ENCODE data around the gene NRG3. TPM values are rescaled to one million over a fixed set of nuclear protein-coding genes. Genes with fewer than 3 reads are reported as not detected.

The NRG3 gene
- total and polyA plus RNA-seq, 2 of the 4 experiments (the other 2 are of a cell fraction), result not detected

DNA sequence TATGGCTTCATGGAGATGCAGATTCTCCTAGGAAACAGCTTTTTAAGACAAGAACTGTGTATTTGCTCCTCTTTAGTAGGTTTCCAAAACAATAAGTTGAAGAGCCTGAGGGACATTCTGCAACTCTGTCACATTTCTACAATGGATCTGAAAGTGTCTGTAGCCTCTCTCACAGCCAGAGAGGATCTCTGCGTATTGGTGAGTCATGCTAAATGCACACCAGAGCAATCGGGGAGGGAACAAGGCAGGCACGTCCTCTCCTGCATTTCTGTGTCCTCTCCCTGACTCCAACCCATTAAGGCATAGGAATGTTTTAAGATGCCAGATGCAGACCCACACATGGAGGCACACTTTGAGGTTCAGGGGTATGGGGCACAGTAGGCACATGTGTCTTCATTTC is 1137.9 kb downstream of the NRG3 start:
- H3K14ac ChIP-seq (replicated peaks; ENCODE audit: low read depth, low read length), result no peak overlapping the region
- ATAC-seq (ENCODE audit: low read depth) (no peak), DNase-seq (no peak)
- H3K4me3 ChIP-seq (ENCODE audit: insufficient read depth, low read depth, low read length), result no peak overlapping the region
- no peak overlapping the region for H3K9ac ChIP-seq (ENCODE audit: low read depth, low read length)
- no peak overlapping the region for H3K4ac ChIP-seq (ENCODE audit: low read depth, low read length)
- H3K36me3 ChIP-seq (ENCODE audit: control insufficient read depth, insufficient read depth, low read length), result no peaks in the 10 kb centered on the region
- intact Hi-C loops (cut with micrococcal nuclease), result no loop called here
- H3K27me3 ChIP-seq (ENCODE audit: control insufficient read depth, insufficient read depth, low read length), result no peaks in the 10 kb centered on the region
- H2BK20ac ChIP-seq (ENCODE audit: low read depth, low read length), result no peak overlapping the region
- no peak overlapping the region for H2AFZ ChIP-seq (replicated peaks; ENCODE audit: low read length, poor library complexity)
- no peak overlapping the region for H2BK120ac ChIP-seq (ENCODE audit: low read depth, low read length)
- no peak overlapping the region for H3K27ac ChIP-seq (ENCODE audit: insufficient read depth, low read length)
- no peak overlapping the region for H3K56ac ChIP-seq (ENCODE audit: extremely low read depth, insufficient read depth, low read length)
- H3K79me1 ChIP-seq (ENCODE audit: low read depth in 1 of 2, low read length in 2 of 2), result no peaks in the 10 kb centered on the region
- no peak overlapping the region for H4K5ac ChIP-seq (ENCODE audit: low read depth, low read length)
- BruUV-seq (replicated peaks), result no TSS peak
- dilution Hi-C loops (cut with HindIII; ENCODE audit: low sequenced_read_pairs, unreplicated experiment), result no loop called here
- POLR2A ChIA-PET (ENCODE audit: unreplicated experiment), result no interaction called here
- no peaks in the 10 kb centered on the region for H3K9me1 ChIP-seq (ENCODE audit: insufficient read depth, low read length)
- TF ChIP-seq, protein P1, sequence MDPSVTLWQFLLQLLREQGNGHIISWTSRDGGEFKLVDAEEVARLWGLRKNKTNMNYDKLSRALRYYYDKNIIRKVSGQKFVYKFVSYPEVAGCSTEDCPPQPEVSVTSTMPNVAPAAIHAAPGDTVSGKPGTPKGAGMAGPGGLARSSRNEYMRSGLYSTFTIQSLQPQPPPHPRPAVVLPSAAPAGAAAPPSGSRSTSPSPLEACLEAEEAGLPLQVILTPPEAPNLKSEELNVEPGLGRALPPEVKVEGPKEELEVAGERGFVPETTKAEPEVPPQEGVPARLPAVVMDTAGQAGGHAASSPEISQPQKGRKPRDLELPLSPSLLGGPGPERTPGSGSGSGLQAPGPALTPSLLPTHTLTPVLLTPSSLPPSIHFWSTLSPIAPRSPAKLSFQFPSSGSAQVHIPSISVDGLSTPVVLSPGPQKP (IDR thresholded peaks at IDR 0.05; ENCODE audit: borderline replicate concordance, low read depth, low read length), result no peak
- no peak for TF ChIP-seq MXI1 (IDR thresholded peaks at IDR 0.05; ENCODE audit: borderline replicate concordance, low read depth, low read length)
- TF ChIP-seq FOS (IDR thresholded peaks at IDR 0.05; ENCODE audit: low read depth, low read length), result no peak
- no peak for TF ChIP-seq MAFK (IDR thresholded peaks at IDR 0.05; ENCODE audit: low read depth, low read length)
- no peak for TF ChIP-seq CHD1 (IDR thresholded peaks at IDR 0.05; ENCODE audit: low read depth, low read length)
- TF ChIP-seq MAZ (IDR thresholded peaks at IDR 0.05; ENCODE audit: borderline replicate concordance, low read depth, low read length), result no peak
- TF ChIP-seq, protein P2, sequence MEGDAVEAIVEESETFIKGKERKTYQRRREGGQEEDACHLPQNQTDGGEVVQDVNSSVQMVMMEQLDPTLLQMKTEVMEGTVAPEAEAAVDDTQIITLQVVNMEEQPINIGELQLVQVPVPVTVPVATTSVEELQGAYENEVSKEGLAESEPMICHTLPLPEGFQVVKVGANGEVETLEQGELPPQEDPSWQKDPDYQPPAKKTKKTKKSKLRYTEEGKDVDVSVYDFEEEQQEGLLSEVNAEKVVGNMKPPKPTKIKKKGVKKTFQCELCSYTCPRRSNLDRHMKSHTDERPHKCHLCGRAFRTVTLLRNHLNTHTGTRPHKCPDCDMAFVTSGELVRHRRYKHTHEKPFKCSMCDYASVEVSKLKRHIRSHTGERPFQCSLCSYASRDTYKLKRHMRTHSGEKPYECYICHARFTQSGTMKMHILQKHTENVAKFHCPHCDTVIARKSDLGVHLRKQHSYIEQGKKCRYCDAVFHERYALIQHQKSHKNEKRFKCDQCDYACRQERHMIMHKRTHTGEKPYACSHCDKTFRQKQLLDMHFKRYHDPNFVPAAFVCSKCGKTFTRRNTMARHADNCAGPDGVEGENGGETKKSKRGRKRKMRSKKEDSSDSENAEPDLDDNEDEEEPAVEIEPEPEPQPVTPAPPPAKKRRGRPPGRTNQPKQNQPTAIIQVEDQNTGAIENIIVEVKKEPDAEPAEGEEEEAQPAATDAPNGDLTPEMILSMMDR (conservative IDR thresholded peaks at IDR 0.05; ENCODE audit: low read depth, low read length), result no peak
- no peak for TF ChIP-seq CEBPB (IDR thresholded peaks at IDR 0.05; ENCODE audit: low read depth, low read length)
- TF ChIP-seq RCOR1 (IDR thresholded peaks at IDR 0.05; ENCODE audit: insufficient replicate concordance, low read length), result no peak
- TF ChIP-seq RAD21 (IDR thresholded peaks at IDR 0.05; ENCODE audit: low read length), result no peak
- TF ChIP-seq NFE2L2 (IDR thresholded peaks at IDR 0.05; ENCODE audit: low read depth, low read length), result no peak
- no peak for TF ChIP-seq BHLHE40 (IDR thresholded peaks at IDR 0.05; ENCODE audit: low read depth, low read length)
- TF ChIP-seq RFX5 (IDR thresholded peaks at IDR 0.05; ENCODE audit: low read depth, low read length), result no peak
- TF ChIP-seq SMC3 (IDR thresholded peaks at IDR 0.05; ENCODE audit: low read depth, low read length), result no peak
- TF ChIP-seq POLR2A (IDR thresholded peaks at IDR 0.05; ENCODE audit: low read depth, low read length), result no peak
- TF ChIP-seq, protein P3, sequence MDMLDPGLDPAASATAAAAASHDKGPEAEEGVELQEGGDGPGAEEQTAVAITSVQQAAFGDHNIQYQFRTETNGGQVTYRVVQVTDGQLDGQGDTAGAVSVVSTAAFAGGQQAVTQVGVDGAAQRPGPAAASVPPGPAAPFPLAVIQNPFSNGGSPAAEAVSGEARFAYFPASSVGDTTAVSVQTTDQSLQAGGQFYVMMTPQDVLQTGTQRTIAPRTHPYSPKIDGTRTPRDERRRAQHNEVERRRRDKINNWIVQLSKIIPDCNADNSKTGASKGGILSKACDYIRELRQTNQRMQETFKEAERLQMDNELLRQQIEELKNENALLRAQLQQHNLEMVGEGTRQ (IDR thresholded peaks at IDR 0.05; ENCODE audit: low read depth, low read length), result no peak
- no peaks in the 10 kb centered on the region for H3K4me1 ChIP-seq (ENCODE audit: control insufficient read depth, insufficient read depth, low read length)
- no peak overlapping the region for H4K8ac ChIP-seq (ENCODE audit: low read depth in 2 of 2, low read length in 2 of 2)
- in situ Hi-C loops (cut with MboI; ENCODE audit: low sequenced_read_pairs), result no loop called here
- no peak overlapping the region for H2BK5ac ChIP-seq (ENCODE audit: low read depth, low read length, poor library complexity, severe bottlenecking)
- H4K91ac ChIP-seq (ENCODE audit: insufficient read depth, low read depth, low read length), result no peak overlapping the region
- H2AK5ac ChIP-seq (ENCODE audit: low read depth, low read length), result no peak overlapping the region
- no peak overlapping the region for H2BK15ac ChIP-seq (ENCODE audit: low read depth, low read length)
- H4K20me1 ChIP-seq (ENCODE audit: insufficient read depth, low read length), result no peaks in the 10 kb centered on the region
- no peak overlapping the region for H2AK9ac ChIP-seq (replicated peaks; ENCODE audit: low read depth, low read length, poor library complexity)
- WGBS, 2 experiments (ENCODE audit: extremely low coverage in 2 of 2, insufficient read length in 1 of 2), result no CpG with 5 or more reads among the region's 3 CpGs
- H3K18ac ChIP-seq (ENCODE audit: low read depth, low read length), result no peak overlapping the region
- CTCF ChIA-PET, result no interaction called here
- H3K4me2 ChIP-seq (ENCODE audit: low read depth, low read length), result no peak overlapping the region
- no peak overlapping the region for H3K23ac ChIP-seq (ENCODE audit: low read depth, low read length)
- H3K9me3 ChIP-seq (ENCODE audit: control insufficient read depth, insufficient read depth, low read length), result peaks cover 4% of the 10 kb centered on the region; the same call in 1 of the 2 replicates

Measured in IMR-90 (cell line).